ENCODE measurements around the gene SPOCK1. TPM values are rescaled to one million over a fixed set of nuclear protein-coding genes. Genes with fewer than 3 reads are reported as not detected.

SPOCK1 gene
- total and polyA plus RNA-seq, 3 donors from 2014 or later = 63.8 to 111 (median 101) TPM

- no peak for DNase-seq
- H3K9me3 ChIP-seq = no peaks in the 10 kb centered on the region
- no peaks in the 10 kb centered on the region for H3K27me3 ChIP-seq
- no peak overlapping the region for H3K27ac ChIP-seq
- no peaks in the 10 kb centered on the region for H3K36me3 ChIP-seq (ENCODE audit: low read depth, missing control alignments)
- no peak for TF ChIP-seq CTCF (IDR thresholded peaks at IDR 0.05)
- TF ChIP-seq POLR2A (IDR thresholded peaks at IDR 0.05) = no peak
- intact Hi-C loops (cut with DNase I; ENCODE audit: low total_unique reads) = no loop called here
- H3K4me3 ChIP-seq = no peak overlapping the region
- H3K4me1 ChIP-seq = no peaks in the 10 kb centered on the region
These were observed 89.4 kb downstream of the SPOCK1 start for GRCh38 chr5:137409736-137410135.

- intact Hi-C loops (cut with DNase I; ENCODE audit: low total_unique reads) = no loop called here
- 67 to 72% methylated on average over 2 of the region's 2 CpGs for WGBS, 2 donors
- TF ChIP-seq CTCF (IDR thresholded peaks at IDR 0.05) = no peak
- no peak for TF ChIP-seq POLR2A (IDR thresholded peaks at IDR 0.05)
- DNase-seq = no peak
- H3K36me3 ChIP-seq (ENCODE audit: low read depth, missing control alignments) = no peaks in the 10 kb centered on the region
- H3K4me3 ChIP-seq = no peak overlapping the region
- H3K9me3 ChIP-seq = no peaks in the 10 kb centered on the region
- H3K27me3 ChIP-seq = no peaks in the 10 kb centered on the region
- no peak overlapping the region for H3K27ac ChIP-seq
- H3K4me1 ChIP-seq = no peaks in the 10 kb centered on the region
These were observed 92.0 kb downstream of the SPOCK1 start for GRCh38 chr5:137407090-137407489.

- Histone ChIP-seq H3K9me3 (no peaks in the 10 kb centered on the region), H3K4me3 (no peak overlapping the region), H3K36me3 (ENCODE audit: low read depth, missing control alignments) (no peaks in the 10 kb centered on the region), H3K4me1 (no peaks in the 10 kb centered on the region), H3K27ac (no peak overlapping the region), H3K27me3 (no peaks in the 10 kb centered on the region)
- 77 to 80% methylated on average over 10 of the region's 10 CpGs for WGBS, 2 donors
- intact Hi-C loops (cut with DNase I; ENCODE audit: low total_unique reads) = no loop called here
- TF ChIP-seq POLR2A (IDR thresholded peaks at IDR 0.05) = no peak
- no peak for TF ChIP-seq CTCF (IDR thresholded peaks at IDR 0.05)
- no peak for DNase-seq
These were observed 93.7 kb downstream of the SPOCK1 start for GRCh38 chr5:137405393-137405792.

- no peak overlapping the region for H3K27ac ChIP-seq
- no peaks in the 10 kb centered on the region for H3K27me3 ChIP-seq
- WGBS, 2 donors = 85 to 94% methylated on average over 8 of the region's 8 CpGs
- H3K36me3 ChIP-seq (ENCODE audit: low read depth, missing control alignments) = no peaks in the 10 kb centered on the region
- H3K9me3 ChIP-seq = no peaks in the 10 kb centered on the region
- no peak overlapping the region for H3K4me3 ChIP-seq
- no peak for TF ChIP-seq POLR2A (IDR thresholded peaks at IDR 0.05)
- TF ChIP-seq CTCF (IDR thresholded peaks at IDR 0.05) = no peak
- no peak for DNase-seq
- intact Hi-C loops (cut with DNase I; ENCODE audit: low total_unique reads) = no loop called here
- H3K4me1 ChIP-seq = no peaks in the 10 kb centered on the region
These were observed 95.3 kb downstream of the SPOCK1 start for GRCh38 chr5:137403869-137404268.

- TF ChIP-seq POLR2A (IDR thresholded peaks at IDR 0.05) (no peak), CTCF (IDR thresholded peaks at IDR 0.05) (no peak)
- WGBS, 2 donors = 90 to 94% methylated on average over 5 of the region's 5 CpGs
- no peaks in the 10 kb centered on the region for H3K4me1 ChIP-seq
- no peaks in the 10 kb centered on the region for H3K36me3 ChIP-seq (ENCODE audit: low read depth, missing control alignments)
- H3K4me3 ChIP-seq = no peak overlapping the region
- DNase-seq = no peak
- intact Hi-C loops (cut with DNase I; ENCODE audit: low total_unique reads) = no loop called here
- no peak overlapping the region for H3K27ac ChIP-seq
- no peaks in the 10 kb centered on the region for H3K27me3 ChIP-seq
- no peaks in the 10 kb centered on the region for H3K9me3 ChIP-seq
These were observed 96.5 kb downstream of the SPOCK1 start for GRCh38 chr5:137402436-137403187.
